Globus pallidus (tissue), 1 donor: ENCODE results near the gene FCHSD1.

ENCODE experiments used
- DNase-seq: peaks from one replicate; pipeline ENCODE4 v3.0.0-alpha.2; 2015; ENCODE audit warnings: low spot score

FCHSD1 gene

DNA sequence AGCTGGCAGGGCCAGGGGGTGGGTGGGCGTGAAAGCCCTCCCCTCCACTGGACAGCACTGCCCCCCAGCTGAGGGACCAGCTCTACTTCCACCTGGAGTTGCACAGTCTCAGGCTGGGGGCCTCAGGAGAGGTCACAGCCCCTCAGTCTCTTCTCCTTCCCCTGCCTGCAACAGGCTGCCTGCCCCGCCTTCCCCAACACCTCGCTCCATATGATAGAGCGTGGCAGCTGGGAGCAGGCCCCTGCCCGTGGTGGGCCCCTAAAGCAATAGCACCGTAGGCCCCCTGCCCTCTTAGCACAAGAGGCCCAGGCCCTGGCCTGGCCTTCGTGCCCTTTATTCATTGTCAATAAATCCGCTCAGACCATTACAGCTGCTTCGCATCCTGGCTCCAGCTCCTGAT, 10.5 kb downstream of the FCHSD1 start:
- DNase-seq, result no peak

DNA sequence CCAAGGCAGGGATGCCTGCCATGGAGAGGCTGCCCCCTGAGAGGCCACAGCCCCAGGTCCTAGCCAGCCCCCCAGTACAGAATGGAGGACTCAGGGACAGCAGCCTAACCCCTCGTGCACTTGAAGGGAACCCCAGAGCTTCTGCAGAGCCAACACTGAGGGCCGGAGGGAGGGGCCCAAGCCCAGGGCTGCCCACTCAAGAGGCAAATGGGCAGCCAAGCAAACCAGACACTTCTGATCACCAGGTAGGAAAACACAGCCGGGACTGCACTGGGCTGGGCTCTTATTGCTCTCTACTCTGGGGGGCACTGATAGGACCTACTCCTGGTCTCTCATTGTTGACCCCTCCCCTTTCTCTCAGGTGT, 11.2 kb downstream of the FCHSD1 start:
- no peak for DNase-seq

DNA sequence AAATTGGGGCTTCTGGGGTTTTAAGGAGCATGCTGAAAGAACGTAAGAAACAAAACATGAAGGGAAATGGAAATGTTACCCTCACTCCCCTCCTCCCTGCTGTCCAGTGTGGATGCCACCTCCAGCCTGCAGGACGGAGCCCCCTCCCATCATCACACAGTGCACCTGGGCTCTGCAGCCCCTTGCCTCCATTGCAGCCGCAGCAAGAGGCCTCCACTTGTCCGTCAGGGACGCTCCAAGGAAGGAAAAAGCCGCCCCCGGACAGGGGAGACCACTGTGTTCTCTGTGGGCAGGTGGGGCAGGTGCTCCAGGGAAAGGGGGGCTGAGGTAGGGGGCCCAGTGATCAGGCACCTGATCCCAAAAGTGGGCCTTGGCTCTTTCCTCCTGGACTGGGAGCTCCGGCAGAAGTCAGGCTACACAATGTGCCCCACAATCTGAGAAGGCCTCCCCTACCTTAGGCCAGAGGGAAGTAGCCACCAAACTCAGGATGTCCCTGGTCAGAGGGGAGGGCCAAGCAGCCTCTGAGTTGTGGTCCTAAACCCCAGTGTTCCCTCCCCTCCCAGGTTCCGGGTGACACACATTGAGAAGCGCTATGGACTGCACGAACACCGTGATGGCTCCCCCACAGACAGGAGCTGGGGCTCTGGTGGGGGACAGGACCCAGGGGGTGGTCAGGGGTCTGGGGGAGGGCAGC, 11.7 kb downstream of the FCHSD1 start:
- no peak for DNase-seq

DNA sequence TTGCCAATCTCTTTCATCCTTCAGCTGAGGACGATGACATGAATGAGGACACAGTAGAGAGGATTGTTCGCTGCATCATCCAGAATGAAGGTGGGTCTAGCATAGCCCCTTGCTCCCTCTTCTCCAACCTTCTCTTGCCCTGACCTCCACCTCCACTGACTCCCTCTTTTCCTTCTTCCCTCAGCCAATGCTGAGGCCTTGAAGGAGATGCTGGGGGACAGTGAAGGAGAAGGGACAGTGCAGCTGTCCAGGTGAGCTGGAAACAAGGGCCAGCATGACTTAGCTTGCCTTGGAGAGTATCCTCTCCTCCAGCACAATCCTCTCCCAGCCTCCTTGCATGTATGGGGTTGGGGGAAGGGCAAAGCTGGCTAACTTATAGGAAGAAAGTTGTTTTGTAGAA, 12.4 kb downstream of the FCHSD1 start:
- DNase-seq, result no peak

DNA sequence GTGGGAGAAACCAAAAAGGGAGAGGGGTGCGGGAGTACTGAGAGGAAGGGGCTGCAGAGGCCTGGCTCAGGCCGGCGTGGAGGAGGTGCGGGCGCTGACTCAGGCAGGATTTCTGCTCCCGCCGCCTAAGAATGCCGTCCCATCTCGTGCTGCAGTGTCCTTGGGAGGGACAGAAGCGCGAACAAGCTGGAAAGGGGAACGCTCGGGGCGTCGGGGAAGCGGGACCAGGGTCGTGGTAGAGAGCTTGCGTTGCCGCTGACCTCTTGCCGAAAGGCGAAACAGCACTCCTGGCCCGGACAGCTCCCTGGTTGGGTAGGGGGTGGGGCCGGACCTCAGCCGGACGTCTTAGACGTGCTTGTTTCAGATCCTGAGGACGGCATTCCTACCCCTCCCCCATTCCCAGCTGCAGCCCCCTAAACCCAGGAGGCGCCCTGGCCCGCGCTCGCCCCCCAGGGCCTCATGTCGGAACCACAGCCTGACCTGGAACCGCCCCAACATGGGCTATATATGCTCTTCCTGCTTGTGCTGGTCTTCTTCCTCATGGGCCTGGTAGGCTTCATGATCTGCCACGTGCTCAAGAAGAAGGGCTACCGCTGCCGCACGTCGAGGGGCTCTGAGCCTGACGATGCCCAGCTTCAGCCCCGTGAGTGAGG, 13.3 kb downstream of the FCHSD1 start:
- DNase-seq, result peak; percentile 40

DNA sequence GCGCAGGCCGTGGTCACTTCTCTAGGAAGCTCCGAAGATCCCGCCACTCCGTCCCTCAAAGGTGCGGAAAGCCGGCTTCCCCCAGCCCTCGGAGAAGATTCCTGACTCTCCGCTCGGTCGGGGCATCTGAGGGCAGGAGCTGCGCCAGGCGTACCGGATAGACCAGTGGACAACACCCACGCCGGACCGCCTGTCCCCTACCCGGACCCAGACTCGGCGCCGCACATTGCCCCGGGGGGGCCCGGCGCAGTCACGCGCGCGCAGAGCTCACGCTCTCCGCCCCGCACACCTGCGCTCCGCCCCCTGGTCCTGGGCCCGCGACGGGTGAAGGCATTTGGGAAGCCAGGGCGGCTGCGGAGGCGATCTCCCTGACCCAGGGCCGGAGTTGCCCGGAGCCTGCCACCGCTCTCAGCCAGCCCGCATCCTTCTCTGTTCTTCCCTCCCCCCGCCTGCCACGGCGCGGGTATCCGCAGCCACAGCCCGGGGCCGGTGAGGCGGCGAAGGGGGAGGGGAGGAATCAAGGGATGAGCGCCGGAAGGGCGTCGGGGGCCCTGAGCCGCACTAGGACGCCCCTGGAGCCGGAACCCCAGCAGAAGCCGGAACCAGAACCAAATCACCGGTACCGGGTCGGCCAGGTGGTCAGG, 14.0 kb downstream of the FCHSD1 start:
- DNase-seq, result no peak

DNA sequence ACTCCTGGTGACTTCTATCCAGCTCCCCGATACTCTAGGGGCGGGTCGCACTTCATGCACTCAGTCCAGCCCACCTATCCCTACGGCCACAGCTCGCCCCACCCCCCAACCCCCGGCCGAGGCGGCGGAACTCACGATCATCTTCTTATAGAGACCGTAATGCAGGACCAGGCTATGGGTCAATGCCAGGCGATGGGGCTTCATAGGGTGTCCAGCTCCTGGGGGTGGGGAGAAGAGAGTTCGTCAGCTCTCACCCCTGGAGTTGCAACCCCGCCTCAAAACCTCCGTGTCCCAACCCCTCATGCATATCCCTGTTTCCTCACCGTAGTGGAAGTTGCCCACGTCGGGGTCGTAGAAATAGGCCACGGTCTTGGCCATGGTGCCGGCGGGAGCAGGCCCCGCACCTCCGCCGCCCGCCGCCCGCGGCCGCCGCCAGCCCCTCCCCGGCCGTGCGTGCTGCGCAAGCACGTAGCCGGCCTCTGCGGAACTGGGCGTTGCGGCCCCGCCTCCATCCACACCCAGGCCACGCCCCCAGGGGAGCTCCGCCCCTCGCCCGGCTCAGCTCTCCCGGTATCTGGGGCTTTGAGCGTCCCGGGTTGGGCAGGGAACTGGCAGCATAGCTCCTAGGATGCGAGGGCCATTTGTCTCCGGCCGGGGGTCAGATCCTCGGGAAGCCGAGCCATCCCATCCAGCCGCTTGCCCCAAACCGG, 14.7 kb downstream of the FCHSD1 start, which contains the start of the genes HDAC3 and RELL2:
Gene HDAC3 (minus strand): TSS at position 437 of the 710 bp plus-strand sequence. CDS start 59 bp downstream, at position 378.
Gene RELL2 (plus strand): TSS at position 585 of the 710 bp plus-strand sequence. CDS start 1,229 bp downstream, outside the sequence.
- DNase-seq, result peak; percentile 91

DNA sequence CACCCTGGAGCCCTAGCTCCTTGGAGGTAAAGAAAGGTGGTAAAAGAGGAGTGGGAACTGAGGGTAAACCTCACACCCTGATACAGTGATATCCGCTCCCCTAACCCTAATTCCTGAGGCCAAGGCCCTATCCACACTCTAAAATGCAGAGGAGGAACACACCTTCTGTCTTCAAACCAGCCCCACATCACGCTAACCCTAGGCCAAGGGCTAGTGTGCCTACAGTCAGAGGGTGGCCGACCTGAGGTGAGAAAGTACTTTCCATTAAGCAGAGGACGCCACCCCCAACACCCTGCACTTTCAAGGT, 15.2 kb downstream of the FCHSD1 start:
- DNase-seq, result no peak

DNA sequence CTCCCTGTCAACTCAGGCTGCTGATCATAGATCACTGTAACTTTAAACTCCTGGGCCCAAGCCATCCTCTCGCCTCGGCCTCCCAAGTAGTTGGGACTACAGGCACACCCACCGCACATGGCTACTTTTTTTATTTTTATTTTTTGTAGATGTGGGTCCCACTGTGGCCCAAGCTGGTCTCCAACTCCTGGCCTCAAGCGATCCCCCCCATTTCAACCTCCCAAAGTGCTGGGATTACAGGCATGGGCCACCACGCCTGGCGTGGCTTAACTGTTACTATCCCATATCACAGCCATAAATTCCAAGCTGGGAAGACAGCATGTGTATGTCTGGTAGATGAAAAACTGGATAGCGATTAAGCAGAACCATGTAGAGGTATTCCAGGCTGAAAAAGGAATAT, 15.6 kb downstream of the FCHSD1 start:
- DNase-seq, result no peak

DNA sequence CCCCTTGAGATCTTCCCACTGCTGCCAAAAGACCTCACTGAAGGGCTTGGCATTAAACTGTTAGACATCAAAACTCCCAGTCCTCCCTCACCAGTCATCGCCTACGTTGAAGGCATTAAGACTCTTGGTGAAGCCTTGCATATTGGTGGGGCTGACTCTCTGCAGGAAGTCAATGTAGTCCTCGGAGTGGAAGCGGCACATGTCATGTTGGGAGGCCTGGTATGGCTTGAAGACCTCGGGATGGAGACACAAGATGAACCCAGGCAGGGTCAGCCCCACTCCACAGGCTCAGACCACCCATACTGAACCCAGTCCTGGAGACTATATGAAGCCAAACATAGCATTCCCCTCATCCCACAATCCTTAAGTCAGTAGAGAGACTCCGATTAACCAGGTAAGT, 16.5 kb downstream of the FCHSD1 start:
- DNase-seq, result no peak

DNA sequence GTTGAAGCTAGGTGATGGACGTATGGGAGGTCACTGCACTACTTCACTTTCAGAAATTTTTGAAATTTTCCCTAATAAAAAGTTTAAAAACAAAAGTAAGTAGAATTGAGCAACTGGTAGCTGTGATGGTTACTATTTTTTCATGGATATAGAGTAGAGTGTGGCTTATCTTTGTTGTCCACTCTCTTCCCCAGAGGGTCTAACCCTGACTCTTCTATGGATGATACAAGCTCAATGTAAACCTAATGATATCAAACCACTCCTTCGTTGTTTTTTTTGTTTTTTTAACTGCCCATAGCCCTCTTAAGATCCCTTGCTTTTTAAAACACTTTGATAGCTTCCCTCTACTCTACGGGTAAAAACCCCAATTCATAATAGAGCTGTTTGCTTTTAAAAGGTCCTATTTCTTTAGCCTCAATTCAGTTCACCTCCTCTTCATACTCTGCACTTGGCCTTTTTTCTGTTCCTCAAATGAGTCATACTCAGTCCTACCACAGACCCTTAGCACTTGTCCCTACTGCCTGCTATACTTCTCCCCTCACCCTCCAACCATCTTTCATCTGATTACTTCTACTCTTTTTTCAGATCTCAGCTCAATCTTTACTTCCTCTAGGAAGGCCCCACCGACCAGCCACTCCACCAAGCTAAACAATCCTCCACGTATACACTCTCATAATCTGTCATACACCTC, 17.2 kb downstream of the FCHSD1 start:
- DNase-seq, result no peak

DNA sequence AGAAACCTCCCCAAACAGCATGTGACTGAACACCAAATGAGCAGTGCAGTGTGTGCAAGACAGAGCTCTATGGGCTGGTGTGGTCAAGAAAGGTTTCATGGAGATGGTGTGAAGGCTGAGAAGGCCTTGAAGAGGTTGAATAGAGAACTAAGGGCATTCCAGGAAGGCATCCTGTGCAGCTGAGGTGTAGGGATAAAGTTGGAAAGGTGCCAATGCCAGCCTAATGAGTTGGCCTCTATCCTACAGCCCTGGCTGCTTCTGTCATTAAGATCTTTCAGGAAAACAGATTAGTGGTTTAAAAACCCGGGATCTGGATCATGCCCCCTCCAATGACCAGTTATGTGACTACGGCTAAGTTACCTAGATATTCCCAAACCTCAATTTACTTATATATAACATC, 18.6 kb downstream of the FCHSD1 start:
- DNase-seq, result no peak

DNA sequence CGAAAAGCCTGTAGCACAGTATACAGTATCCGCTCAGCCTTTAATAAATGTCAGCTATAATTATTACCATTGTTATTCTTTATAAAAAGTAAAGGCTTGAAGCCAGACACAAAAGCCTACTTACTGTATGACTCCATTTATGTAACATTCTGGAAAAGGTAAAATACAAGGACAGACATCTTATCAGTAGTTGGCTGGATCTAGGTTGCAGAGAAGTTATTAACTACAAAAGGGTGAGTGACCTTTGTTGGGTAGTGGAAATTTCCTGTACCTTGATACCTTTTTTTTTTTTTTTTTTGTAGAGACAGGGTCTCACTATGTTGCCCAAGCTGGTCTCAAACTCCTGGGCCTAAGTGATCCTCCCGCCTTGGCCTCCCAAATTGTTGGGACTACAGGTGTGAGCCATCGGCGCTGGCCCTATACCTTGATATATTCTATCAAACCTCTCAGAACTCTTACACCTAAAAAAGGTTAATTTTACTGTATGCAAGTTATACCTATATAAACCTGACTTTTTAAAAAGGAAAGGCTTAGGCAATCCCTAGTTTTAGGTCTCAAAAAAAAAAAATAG, 20.6 kb downstream of the FCHSD1 start:
- DNase-seq, result no peak

DNA sequence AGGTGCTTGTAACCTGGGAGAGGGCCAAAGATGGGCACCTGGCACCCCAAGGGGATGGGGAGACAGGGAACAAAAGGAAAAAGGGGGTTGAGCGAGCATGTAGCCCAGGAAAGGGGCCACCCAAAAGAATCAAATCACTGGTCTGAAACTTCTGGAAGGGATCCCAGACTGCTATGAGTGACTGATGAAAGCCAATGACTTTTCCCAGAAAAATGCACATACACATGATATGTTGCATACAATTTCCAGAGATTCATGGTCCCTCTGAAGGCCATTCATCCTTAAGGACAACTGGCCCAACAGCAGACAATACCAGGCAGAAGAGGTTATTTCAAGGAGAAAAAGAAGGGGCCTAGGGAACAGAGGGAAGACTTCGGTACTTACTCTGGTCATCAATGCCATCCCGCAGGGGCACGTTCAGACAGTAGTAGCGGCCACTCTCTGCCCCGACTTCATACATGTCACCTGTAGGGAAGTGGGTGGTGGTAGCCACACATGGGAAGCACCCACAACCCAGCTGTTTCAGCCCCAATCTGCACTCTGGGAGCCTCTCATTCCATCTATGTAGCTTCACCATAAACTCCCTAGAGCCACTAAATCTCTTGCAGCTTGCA, 22.9 kb downstream of the FCHSD1 start:
- no peak for DNase-seq

DNA sequence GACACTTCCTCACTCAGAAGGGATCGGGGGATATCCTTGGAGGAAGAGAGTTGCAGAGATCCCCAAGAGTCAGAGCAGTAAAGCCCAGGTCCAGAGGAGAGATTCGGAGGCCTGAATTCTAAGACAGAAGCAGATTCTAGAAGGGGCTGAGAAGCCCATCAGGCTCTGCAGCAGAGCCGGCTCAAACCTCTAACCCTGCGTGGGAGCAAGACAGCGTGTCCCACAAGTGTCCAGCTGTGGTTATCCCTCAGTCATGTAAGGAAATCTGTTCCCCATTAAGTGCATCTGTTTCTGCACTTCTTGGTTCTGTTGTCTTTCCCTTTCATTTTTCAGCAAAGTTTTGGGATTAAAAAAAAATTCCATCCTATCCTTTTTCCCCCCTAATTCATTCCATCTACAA, 27.6 kb downstream of the FCHSD1 start:
- DNase-seq, result no peak

DNA sequence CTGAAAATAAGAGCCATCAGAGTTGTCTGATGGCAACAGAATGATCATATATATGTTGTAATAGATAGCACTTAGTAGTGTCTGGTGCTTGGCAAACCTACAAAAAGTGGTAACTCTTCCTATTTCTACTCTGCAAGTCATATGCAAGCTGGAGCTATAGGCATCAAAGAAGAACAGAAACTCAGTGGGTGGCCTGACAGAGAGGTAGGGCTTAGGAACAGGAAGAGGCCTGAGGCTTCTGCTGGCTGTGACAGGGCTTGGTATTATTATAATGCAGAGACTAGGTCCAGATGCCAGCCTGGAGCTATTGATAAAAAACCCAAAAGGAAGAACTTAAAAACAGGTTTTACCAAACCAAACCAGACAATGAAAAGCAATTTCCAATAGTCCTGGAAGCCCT, 28.0 kb downstream of the FCHSD1 start:
- peak; percentile 56 for DNase-seq

DNA sequence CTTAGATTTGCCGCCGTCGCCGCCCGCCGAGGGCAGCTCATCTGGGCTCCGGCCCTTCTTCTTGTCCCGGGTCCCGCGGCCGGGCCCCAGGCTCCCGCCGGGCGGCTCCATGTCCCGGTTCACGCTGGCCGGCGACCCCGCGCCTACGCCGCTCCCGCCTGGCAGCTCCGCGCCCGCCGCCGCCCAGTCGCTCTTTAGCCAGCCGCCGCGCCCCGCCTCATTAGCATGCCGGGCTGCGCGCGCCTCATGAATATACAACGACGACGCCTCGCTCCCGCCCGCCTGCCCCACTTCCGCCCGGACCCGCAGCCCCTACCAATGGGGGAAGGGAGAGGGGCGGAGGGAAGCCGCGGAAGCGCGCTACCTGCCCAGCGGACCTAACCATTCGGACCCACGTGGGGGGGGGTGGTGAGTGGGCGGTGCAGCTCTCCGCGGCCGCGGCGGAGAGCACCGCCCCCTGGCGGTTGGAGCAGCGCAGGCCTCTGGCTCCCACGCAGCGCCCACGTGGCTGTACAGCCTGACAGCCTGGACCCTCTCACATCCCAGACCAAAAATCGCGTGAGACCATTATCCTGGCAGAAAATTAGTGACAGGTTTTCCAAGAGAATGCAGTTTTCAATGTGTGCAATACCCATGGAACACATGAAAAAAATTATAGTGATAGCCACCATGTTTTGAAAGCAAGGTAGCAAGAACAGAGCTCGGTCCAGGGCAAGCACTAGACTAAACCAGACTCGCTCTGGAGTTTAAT, 32.2 kb downstream of the FCHSD1 start, which contains the start of gene DIAPH1:
Gene DIAPH1 (minus strand): TSS at position 197 of the 751 bp plus-strand sequence. CDS start 86 bp downstream, at position 111.
- peak; percentile 81 for DNase-seq

DNA sequence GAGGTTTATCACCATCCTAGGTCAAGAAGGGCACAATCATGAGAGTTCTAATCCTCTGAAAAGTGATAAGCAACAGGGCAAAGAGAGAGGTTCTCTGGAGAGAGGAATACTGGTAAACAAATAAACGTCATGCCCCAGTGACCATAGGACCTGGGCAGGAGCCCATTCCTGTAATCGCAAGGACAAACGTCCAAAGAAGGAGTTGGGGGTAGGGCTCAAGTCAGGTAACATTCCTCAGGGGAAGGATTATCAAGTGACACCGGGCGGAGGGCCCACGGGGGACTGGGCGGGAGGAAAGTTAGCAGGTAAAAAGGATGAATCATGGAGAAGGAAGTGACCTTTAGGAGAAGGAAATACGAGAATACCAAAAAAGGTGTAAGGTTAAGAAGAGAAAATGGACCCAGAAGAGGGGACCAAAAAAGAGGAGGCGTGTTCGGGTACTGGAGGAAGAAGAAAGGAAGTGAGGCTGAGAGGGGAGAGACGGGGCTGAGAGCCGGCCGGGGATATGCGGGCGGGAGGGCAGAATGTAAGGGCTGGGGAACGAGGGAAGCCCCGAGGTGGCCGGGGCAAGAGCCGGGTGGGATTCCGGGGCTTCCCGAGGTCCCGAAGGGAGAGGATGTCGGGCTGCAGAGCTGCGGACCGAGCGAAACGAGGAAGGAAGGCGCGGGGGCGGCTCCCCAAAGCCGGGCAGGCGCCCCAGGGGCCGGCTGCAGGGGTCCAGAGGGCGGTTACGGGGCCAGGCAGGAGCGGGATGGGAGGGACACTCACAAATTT, 33.0 kb downstream of the FCHSD1 start:
- DNase-seq, result no peak

DNA sequence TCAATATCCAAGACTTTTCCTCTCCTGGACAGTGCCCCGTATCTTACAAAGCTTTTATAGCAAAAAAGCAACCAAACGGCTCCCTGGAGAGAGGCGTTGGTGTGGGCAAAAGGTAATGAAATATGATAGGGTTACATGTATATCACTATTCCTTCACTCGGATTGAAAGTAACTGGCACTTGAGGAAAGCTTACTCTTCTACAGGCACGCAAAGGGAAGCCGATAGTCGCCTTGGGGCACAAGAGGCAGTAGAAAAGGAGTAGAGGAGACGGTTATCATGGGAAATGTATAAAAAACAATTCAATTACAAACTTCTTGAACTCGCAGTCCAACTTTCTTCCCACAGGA, 33.6 kb downstream of the FCHSD1 start:
- no peak for DNase-seq

DNA sequence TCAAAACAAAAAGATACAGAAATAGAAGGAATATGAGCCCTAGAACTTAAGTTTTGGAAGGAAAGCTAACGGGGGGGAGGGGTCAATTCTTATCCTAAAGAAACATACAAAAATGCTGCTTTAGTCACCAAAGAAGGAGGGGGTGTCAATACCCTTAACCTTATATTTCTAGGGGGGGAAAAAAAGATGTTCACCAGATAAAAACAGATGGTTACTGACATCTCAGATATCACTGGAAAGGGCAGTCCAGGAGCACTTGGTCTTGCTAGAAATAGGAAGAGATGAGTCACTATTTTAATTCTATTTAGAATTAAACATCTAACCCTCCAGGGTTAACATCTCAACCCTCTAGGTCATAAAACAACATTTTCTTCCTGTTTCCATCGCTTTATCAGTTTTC, 34.1 kb downstream of the FCHSD1 start:
- no peak for DNase-seq
